Stimulated activated CD8-positive, alpha-beta memory T cell treated with anti-CD3 and anti-CD28 coated beads, Interleukin-4, amount 100 ng/mL, for 24 hours (primary cell): ENCODE results near the gene TAGLN2.
"Not testable (repeated sequence)": the region's sequence is repeated elsewhere in the genome, so short reads cannot be mapped to it uniquely, and the experiment has no call there.

Experiments used
- DNase-seq: peaks from one replicate; pipeline ENCODE4 v3.0.0-alpha.2; 2020; ENCODE audit warnings: low read depth

Gene TAGLN2

GRCh38 chr1:159899634-159900033 is 25.7 kb downstream of the TAGLN2 start:
- DNase-seq, result not testable (repeated sequence)

DNA sequence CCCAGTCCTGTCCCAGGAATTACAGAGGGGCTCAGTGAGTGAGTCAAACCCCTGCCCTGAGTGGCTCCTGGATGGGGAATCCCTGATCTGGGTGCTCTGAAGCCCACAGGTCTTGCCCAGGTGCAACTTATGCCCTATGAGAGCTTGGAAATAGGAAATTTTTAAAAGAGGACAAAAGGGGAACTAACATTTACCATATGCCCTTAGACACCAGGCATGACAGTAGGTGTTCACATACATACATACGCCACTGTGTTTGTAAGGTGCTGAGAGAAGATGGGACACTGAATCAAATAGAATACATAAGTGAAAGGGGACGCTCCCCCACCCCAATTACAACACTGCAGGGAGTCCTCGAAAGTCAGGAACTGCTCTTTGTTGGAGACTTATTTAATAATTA is 26.8 kb downstream of the TAGLN2 start:
- DNase-seq, result no peak

GRCh38 chr1:159897962-159898361 is 27.3 kb downstream of the TAGLN2 start:
- DNase-seq, result no peak

GRCh38 chr1:159896546-159896930 is 28.8 kb downstream of the TAGLN2 start:
- DNase-seq, result no peak

GRCh38 chr1:159895836-159896545 is 29.3 kb downstream of the TAGLN2 start:
- DNase-seq, result no peak

- DNase-seq, result no peak
Measured at GRCh38 chr1:159895286-159895685, 30.0 kb downstream of the TAGLN2 start.

DNA sequence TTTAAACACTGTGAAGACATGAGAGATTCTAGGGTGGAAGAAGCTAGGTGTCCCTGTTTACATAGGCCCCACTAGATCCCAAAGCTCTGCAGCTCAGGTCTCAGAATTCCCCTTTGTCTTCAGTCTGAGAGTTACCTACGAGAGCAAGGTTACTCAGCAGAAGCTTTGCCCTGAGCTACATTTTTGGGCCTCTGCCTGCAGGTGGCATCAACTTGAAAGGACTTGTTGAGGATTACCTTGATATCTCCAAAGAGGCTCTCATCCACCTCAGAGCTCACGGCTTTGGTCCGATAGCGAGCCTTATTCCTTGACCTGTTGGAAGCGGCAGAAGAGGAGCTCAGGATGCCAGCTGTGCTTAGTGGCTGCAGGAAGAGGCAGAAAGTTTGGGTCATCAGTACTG is 32.4 kb downstream of the TAGLN2 start:
- no peak for DNase-seq

DNA sequence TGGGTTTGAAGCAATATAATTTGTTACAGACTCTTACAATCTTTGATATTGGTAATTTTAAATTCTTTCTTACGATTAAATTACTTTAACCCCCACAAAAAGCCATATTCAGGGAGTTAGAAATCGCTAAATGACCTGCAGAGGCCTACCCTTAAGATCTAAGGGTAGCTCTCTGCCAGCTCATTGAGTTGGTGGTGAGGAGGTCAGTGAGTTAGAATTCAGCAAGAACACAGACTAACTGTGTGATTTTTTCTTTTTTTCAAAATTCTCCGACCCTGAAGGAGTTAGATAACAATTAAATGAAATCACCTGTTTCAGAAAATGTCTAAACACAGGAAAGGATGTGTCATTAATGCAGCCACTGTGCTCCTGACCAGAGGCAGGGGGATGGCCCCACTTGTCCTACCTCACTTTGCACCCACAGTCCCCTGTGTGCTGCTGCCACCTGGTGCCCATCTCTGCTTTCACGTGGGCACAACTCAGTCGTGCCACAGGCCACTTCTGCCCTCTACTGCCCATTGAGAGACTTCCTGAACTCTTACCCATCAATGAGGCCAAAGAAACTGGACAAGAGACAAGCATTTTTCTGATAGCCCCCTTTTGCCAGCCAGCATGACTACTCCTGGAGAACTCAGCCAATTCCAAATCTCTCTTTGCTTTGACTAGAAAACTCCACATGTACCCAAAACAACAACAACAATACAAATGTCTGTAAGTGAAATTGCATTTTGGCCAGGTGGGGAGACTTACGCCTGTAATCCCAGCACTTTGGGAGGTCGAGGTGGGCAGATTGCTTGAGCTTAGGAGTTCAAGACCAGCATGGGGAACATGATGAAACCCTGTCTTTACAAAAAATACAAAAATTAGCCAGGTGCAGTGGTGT is 33.8 kb downstream of the TAGLN2 start:
- peak; percentile 68 for DNase-seq

DNA sequence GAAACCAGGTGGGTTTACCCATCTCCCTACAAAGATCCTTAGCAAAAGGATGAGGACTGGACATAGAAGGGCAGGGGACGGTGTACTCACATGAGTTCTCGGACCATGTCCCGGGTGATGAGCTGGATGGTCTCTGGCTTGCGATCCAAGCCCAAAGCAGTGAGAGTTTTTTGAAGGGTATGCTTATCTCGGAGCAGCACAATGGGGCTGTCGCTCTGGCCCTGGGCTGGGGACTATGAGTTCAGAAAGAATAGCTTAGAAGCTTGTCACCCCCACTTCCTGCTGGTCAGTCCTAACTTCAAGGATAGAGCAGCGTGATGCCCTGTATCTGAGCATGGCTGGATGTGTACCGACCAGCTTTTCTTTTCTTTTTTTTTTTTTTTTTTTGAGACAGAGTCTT is 34.9 kb downstream of the TAGLN2 start:
- no peak for DNase-seq

DNA sequence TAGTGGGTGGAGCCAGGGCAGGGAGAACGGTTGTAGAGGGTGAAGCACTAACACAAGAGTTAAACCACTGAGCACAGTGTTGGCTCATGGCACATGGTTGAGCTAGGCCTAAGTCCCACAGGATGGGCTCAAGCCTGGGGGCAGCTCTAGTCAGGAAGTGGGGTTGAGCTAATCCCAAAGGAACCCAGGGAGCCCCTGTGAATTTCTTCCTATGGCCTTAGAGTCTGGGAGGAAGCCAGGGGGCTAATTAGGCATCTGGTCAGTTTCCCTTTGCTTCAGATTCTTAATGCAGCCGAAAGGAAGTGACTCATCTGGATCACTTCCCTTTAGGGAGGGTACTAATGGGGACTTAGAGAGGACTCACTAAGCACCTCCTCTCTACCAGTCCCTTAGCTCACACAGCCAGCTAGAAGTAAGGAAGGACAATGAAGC is 35.5 kb downstream of the TAGLN2 start:
- no peak for DNase-seq

DNA sequence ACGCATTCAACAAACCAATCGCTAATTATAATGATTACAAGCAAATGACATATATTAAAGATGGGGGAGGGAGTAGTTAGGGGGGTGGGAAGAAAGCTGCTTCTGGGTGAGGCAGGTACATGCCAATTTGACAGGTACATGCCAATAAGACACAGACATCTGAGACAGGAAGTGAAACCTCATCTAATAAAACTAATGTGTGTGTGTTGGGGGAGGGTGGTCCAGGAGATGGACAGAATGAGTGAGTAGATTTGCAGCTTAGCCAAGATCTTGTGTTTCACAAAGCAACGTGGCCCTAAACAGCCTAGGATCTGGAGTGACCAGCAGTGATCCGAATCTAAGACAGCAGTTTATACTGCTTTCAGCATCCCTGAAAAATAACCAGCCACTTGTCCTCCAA is 36.1 kb downstream of the TAGLN2 start:
- no peak for DNase-seq

- DNase-seq, result no peak
Measured at GRCh38 chr1:159884296-159884695, 41.0 kb downstream of the TAGLN2 start.

DNA sequence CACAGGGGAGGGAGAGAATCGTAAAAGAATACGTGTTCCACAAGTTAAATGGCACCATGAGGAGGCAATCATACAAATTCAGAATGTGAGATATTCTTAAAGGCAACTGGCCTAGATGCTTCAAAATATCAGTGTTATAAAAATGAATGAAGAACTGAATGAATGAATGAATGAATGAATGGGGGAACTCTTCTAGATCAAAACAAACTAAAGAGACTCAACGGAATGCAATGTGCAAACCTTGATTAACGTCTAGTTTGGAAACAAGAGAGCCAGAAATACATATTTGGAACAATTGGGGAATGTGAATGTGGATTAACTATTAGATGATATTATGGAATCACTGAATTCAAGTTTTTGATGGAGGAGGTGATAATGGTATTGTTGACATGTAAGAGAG is 42.2 kb downstream of the TAGLN2 start:
- no peak for DNase-seq

GRCh38 chr1:159882527-159882862 is 42.8 kb downstream of the TAGLN2 start:
- no peak for DNase-seq

- no peak for DNase-seq
Measured at GRCh38 chr1:159881622-159882526, 43.4 kb downstream of the TAGLN2 start.

DNA sequence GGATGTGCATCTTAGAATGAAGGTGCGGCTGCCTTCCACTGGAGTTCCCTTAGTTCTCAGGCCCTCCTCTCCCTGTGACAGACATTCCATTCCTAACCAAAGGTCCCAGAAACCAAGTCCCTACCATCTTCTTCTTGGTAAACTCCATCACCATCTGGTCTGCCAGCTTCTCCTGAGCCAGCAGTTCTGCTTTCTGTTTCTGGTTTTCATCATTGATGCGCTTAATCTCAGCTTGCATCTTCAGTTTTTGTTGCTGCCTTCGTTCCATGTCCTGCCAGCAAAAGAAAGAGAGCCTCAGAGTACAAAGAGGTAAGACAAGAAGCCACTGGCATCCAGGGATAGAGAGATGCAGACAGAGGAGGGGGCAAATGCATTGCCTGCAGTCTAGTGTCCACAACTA is 44.9 kb downstream of the TAGLN2 start:
- DNase-seq, result no peak

DNA sequence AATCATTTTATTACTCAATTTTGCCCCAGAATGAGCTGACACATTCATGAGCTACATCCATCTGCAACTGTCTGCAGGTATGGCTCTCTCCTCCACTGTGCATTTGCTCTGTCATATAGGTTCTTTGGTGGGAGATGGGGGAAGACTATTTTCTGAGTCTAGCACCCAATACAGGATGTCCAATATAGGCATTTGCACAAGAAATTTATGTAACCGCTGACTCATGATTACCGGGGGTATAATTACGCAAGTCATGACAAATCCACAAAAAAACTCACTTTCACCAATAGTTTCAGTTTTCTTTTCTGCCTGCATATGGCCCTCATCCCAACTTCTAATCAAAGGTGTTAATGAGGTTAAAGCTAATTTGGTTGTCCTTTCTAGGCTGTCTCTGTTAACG is 45.3 kb downstream of the TAGLN2 start:
- DNase-seq, result no peak

- no peak for DNase-seq
Measured at GRCh38 chr1:159879136-159879535, 46.2 kb downstream of the TAGLN2 start.

DNA sequence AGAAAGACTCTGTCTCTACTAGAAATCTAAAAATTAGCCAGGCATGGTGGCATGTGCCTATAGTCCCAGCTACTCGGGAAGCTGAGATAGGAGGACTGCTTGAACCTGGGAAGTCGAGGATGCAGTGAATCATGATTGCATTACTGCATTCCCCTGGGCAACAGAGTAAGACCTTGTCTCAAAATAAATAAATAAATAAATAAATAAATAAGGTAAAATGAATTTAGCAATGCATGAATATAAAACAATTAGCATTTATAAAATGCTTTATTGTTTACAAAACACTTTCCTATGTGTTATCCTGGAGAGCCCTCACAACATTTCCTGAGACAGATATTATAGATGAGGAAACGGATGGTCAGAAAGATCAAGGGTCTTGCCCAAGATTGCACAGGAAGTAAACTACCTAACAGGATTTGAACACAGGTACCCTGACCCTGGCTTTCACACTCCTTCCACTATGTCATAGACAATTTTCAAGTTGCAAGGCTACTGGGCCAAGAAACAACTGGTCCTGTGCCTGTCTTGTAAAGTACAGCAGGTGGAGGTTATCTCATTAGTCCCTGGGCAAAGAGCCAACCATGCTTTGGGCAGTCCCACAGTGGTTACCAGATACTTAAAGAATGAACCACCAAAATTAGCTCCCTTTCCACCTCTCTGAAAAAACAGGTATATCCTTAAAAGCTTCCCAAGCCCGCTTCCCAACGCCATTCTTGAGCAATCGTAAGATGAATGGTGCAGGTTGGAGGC is 47.4 kb downstream of the TAGLN2 start:
- DNase-seq, result no peak

- DNase-seq, result no peak
Measured at GRCh38 chr1:159873530-159874143, 51.7 kb downstream of the TAGLN2 start.

- DNase-seq, result no peak
Measured at GRCh38 chr1:159872891-159873290, 52.4 kb downstream of the TAGLN2 start.
